Measurements from ENCODE around the gene PLIN3.
A peak's percentile ranks its signal among the peaks of the same experiment; 100 is the strongest.

DNA sequence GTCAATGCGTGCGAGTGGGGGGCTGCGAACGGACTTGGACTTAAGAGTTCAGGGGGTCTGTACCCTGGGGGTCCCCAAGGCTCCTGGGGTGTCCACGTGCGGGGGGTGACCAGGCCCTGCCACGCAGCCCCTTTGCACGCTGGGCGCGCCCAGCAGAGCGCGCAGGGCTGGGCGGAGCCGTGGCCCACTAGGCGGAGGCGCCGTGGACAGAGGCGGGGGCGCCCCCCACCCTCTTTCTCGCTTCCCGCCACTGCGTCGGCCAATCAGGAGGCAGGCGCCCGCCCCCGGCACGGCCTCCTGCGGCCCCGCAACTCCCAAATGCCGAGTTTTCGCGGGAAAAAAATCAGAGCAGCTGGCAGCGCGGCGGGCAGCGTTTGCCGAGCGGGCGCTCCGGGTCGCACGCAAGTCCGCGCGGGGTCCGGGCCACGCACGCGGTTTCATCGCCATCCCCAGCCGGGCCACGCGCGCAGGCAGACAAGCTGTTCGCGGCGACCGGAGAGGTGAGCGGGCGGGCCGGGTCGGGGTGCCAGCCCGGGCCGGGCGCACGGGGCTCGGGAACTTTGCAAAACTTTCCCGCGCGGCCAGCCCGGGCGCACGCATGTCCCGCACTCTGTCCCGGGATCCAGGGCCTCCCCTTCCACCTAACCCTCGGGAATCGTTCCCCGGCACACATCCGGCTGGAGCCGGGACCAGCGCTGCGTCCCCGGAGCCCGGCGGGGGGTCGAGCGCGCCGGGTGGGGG, 41.9 kb upstream of the PLIN3 start, which contains the start of gene UHRF1:
- TF ChIP-seq ATF3 (IDR thresholded peaks at IDR 0.05): no peak
- no peak for TF ChIP-seq CTCF (IDR thresholded peaks at IDR 0.05 in 2 of 3, conservative IDR thresholded peaks at IDR 0.05 in 1 of 3; ENCODE audit: borderline replicate concordance in 1 of 3, insufficient read depth in 1 of 3, low read depth in 2 of 3, low read length in 2 of 3)
- TF ChIP-seq EZH2phosphoT487 (IDR thresholded peaks at IDR 0.05; ENCODE audit: borderline replicate concordance): no peak
- no peak for TF ChIP-seq FOSL1 (IDR thresholded peaks at IDR 0.05; ENCODE audit: low read depth)
- peak; percentile 81 for TF ChIP-seq POLR2A (IDR thresholded peaks at IDR 0.05; ENCODE audit: borderline replicate concordance, extremely low read depth, insufficient read depth, insufficient read length)
- TF ChIP-seq SP1 (IDR thresholded peaks at IDR 0.05; ENCODE audit: low read depth): no peak
- TF ChIP-seq YY1 (IDR thresholded peaks at IDR 0.05; ENCODE audit: extremely low read depth, insufficient replicate concordance, low read depth, low read length): no peak
- no peak for TF ChIP-seq CBX3 (IDR thresholded peaks at IDR 0.05; ENCODE audit: low read depth)
- no peak for TF ChIP-seq SRF (IDR thresholded peaks at IDR 0.05; ENCODE audit: low read depth)
- TF ChIP-seq MAX (IDR thresholded peaks at IDR 0.05): peak; percentile 61; the same call in 1 of the 2 replicates
- no peak; the same call in none of the 2 replicates for TF ChIP-seq POLR2AphosphoS5 (IDR thresholded peaks at IDR 0.05; ENCODE audit: low read depth, low read length)
- no peak for TF ChIP-seq EZH2 (IDR thresholded peaks at IDR 0.05)
